B cell (primary cell): ENCODE measurements around the gene PPM1G.

ENCODE experiments used
- CTCF ChIP-seq: fragments of 200-600 bp; IDR thresholded peaks from one replicate; pipeline ENCODE4 v1.8.0; 2022; ENCODE audit warnings: antibody characterized with exemption, mild to moderate bottlenecking
- EZH2 ChIP-seq: IDR thresholded peaks from 2 replicates; pipeline ENCODE4 v1.6.1; 2012; ENCODE audit warnings: borderline replicate concordance, low read depth, mild to moderate bottlenecking, moderate library complexity, low read length; ENCODE audit not compliant: insufficient read depth, poor library complexity, severe bottlenecking

- TF ChIP-seq CTCF (no peak), EZH2 (no peak)
Observed at GRCh38 chr2:27445155-27445554, 35.8 kb upstream of the PPM1G start.
